ENCODE results near the gene MAGEL2.
"Not testable (repeated sequence)": the region's sequence is repeated elsewhere in the genome, so short reads cannot be mapped to it uniquely, and the experiment has no call there.

Gene MAGEL2

GRCh38 chr15:23628612-23629233 is 18.9 kb downstream of the MAGEL2 start:
- no peak for DNase-seq (ENCODE audit: low spot score)
- H3K27ac ChIP-seq: no peak overlapping the region
- no peak for TF ChIP-seq CTCF (IDR thresholded peaks at IDR 0.05)
- no peak overlapping the region for H3K4me3 ChIP-seq

GRCh38 chr15:23616536-23616935 is 31.1 kb downstream of the MAGEL2 start:
- DNase-seq (ENCODE audit: low spot score): no peak
- TF ChIP-seq CTCF (IDR thresholded peaks at IDR 0.05): no peak
- Histone ChIP-seq H3K4me3 (no peak overlapping the region), H3K27ac (no peak overlapping the region)

- TF ChIP-seq CTCF (IDR thresholded peaks at IDR 0.05): no peak
- DNase-seq (ENCODE audit: low spot score): no peak
- Histone ChIP-seq H3K4me3 (no peak overlapping the region), H3K27ac (no peak overlapping the region)
These were observed 41.4 kb downstream of the MAGEL2 start for GRCh38 chr15:23606226-23606625.

- no peak overlapping the region for H3K27ac ChIP-seq
- no peak for DNase-seq (ENCODE audit: low spot score)
- no peak for TF ChIP-seq CTCF (IDR thresholded peaks at IDR 0.05)
- no peak overlapping the region for H3K4me3 ChIP-seq
These were observed 45.5 kb downstream of the MAGEL2 start for GRCh38 chr15:23602124-23602523.

- H3K4me3 ChIP-seq: no peak overlapping the region
- H3K27ac ChIP-seq: no peak overlapping the region
- DNase-seq (ENCODE audit: low spot score): no peak
- TF ChIP-seq CTCF (IDR thresholded peaks at IDR 0.05): no peak
These were observed 48.6 kb downstream of the MAGEL2 start for GRCh38 chr15:23599053-23599452.

- not testable (repeated sequence) for DNase-seq (ENCODE audit: low spot score)
These were observed 50.4 kb downstream of the MAGEL2 start for GRCh38 chr15:23597278-23597677.

GRCh38 chr15:23596736-23597135 is 50.9 kb downstream of the MAGEL2 start:
- no peak overlapping the region for H3K27ac ChIP-seq
- H3K4me3 ChIP-seq: no peak overlapping the region
- no peak for DNase-seq (ENCODE audit: low spot score)
- no peak for TF ChIP-seq CTCF (IDR thresholded peaks at IDR 0.05)

More at GRCh38 chr15:23597278-23597677, 50.4 kb downstream of the MAGEL2 start:
- H3K27ac ChIP-seq, H3K4me3 ChIP-seq: not testable (repeated sequence)
